Hepatocyte (in vitro differentiated cells): ENCODE measurements around the gene MEF2C. TPM values are rescaled to one million over a fixed set of nuclear protein-coding genes. Genes with fewer than 3 reads are reported as not detected.

Experiments
- DNase-seq: peaks from one replicate; pipeline ENCODE4 v3.0.0-alpha.2; 2016; ENCODE audit warnings: low spot score
- H2AFZ ChIP-seq: fragments of 200-600 bp; sonication (generic); 2 replicates; pipeline ENCODE4 v1.6.0; 2016; ENCODE audit warnings: antibody characterized with exemption, mild to moderate bottlenecking
- H3K27ac ChIP-seq: fragments of 200-600 bp; sonication (generic); 2 replicates; pipeline ENCODE4 v1.5.1; 2016; ENCODE audit warnings: mild to moderate bottlenecking
- H3K27me3 ChIP-seq: fragments of 200-600 bp; sonication (generic); 2 replicates; pipeline ENCODE4 v1.6.1; 2016
- H3K36me3 ChIP-seq: fragments of 200-600 bp; sonication (generic); replicated peaks from 2 replicates; pipeline ENCODE4 v1.5.1; 2016; ENCODE audit warnings: low read depth; ENCODE audit not compliant: insufficient read depth
- H3K4me1 ChIP-seq: fragments of 200-600 bp; sonication (generic); 2 replicates; pipeline ENCODE4 v1.5.1; 2016; ENCODE audit warnings: mild to moderate bottlenecking, moderate library complexity; ENCODE audit not compliant: insufficient read depth
- H3K4me2 ChIP-seq: fragments of 200-600 bp; sonication (generic); 2 replicates; pipeline ENCODE4 v1.6.0; 2016
- H3K4me3 ChIP-seq: fragments of 200-600 bp; sonication (generic); 2 replicates; pipeline ENCODE4 v1.5.1; 2016; ENCODE audit warnings: mild to moderate bottlenecking
- H3K79me2 ChIP-seq: fragments of 200-600 bp; sonication (generic); 2 replicates; pipeline ENCODE4 v1.6.0; 2017; ENCODE audit warnings: mild to moderate bottlenecking
- H3K9me2 ChIP-seq: fragments of 200-600 bp; sonication (generic); replicated peaks from 2 replicates; pipeline ENCODE4 v1.6.0; 2017; ENCODE audit warnings: mild to moderate bottlenecking; ENCODE audit not compliant: insufficient read depth
- H3K9me3 ChIP-seq: fragments of 200-600 bp; sonication (generic); 2 replicates; pipeline ENCODE4 v1.5.1; 2016; ENCODE audit warnings: low read depth, mild to moderate bottlenecking
- H4K20me1 ChIP-seq: fragments of 200-600 bp; sonication (generic); 2 replicates; pipeline ENCODE4 v1.6.0; 2016; ENCODE audit warnings: mild to moderate bottlenecking; ENCODE audit not compliant: insufficient read depth, poor library complexity, severe bottlenecking
- EZH2 ChIP-seq: fragments of 200-600 bp; sonication (generic); IDR thresholded peaks from 2 replicates; pipeline ENCODE4 v1.6.1; 2016; ENCODE audit warnings: antibody characterized with exemption, mild to moderate bottlenecking, borderline replicate concordance
- EZH2phosphoT487 ChIP-seq: fragments of 200-600 bp; sonication (generic); IDR thresholded peaks from one replicate; pipeline ENCODE4 v1.6.1; 2018; ENCODE audit warnings: antibody characterized with exemption, mild to moderate bottlenecking, low read depth, moderate library complexity; ENCODE audit not compliant: unreplicated experiment, severe bottlenecking
- WGBS: methylation state at CpG from one replicate; pipeline ENCODE4 v1.1.6; 2016; ENCODE audit warnings: low lambda C conversion rate; ENCODE audit errors: missing lambda C conversion rate; 5-methylcytosine and 5-hydroxymethylcytosine counted together
- polyA plus RNA-seq: library from polyadenylated mRNA; unstranded; fragments of >200 nt; fragmentation: Nextera tagmentation; extraction: Ambion mirVana; gene quantifications from 2 replicates; pipeline ENCODE4 v1.2.1, GENCODE V29; 2016
- total RNA-seq: library from RNA; depleted of rRNA; stranded (reverse); fragments of >200 nt; gene quantifications from 2 replicates; pipeline ENCODE4 v1.2.3, GENCODE V29; 2014
- TF ChIP-seq, protein P1 (sequence below): fragments of 200-600 bp; sonication (generic); IDR thresholded peaks from 2 replicates; pipeline ENCODE4 v1.5.1; 2016; ENCODE audit warnings: antibody characterized with exemption, mild to moderate bottlenecking; ENCODE audit not compliant: poor library complexity

The MEF2C gene
- total and polyA plus RNA-seq, 2 experiments from 2014 or later: 5.9 to 14.6 TPM

DNA sequence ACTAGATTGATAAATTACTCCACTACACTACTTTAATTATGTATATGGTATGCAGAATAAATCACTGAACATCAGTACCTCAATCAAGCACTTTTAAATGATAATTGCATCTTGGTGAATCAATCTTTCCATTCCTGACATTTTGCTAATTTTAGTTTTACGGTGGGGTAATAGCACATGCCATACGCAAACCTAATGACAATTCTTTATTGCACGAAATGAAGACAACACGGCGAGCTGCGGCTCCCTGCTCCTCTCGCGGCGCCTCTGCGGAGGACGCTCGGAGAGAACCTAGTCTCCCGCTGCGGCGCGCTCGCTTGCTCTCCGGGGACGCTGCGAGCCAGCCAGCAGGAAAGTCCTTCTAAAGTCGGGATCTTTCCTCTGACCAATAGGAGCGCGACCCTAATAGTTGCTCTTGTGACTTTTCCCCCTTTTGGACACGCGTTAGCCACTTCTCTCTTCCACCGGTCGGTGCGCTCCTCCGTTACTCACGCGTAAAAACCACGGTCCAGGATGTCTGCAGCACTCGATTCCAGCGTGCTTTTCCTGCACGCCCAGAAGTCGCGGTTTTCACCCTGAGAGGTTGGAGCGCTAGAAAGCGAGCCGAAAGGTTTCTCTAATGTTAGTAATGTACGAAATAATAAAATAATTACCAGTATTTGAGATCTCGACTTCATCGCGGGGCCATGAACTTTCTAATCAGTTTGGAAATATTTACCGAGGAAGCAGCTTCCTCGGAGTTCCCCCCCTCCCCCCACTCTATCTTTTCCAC, 1.0 kb upstream of the MEF2C start:
- H3K4me1 ChIP-seq: no peaks in the 10 kb centered on the region
- 1% methylated on average over 46 of the region's 46 CpGs for WGBS
- peak overlapping the region; percentile 78 for H3K27ac ChIP-seq
- peaks cover 7% of the 10 kb centered on the region for H3K27me3 ChIP-seq
- H3K36me3 ChIP-seq: no peaks in the 10 kb centered on the region
- peak overlapping the region; percentile 66 for H2AFZ ChIP-seq
- TF ChIP-seq EZH2: no peak
- TF ChIP-seq, protein P1, sequence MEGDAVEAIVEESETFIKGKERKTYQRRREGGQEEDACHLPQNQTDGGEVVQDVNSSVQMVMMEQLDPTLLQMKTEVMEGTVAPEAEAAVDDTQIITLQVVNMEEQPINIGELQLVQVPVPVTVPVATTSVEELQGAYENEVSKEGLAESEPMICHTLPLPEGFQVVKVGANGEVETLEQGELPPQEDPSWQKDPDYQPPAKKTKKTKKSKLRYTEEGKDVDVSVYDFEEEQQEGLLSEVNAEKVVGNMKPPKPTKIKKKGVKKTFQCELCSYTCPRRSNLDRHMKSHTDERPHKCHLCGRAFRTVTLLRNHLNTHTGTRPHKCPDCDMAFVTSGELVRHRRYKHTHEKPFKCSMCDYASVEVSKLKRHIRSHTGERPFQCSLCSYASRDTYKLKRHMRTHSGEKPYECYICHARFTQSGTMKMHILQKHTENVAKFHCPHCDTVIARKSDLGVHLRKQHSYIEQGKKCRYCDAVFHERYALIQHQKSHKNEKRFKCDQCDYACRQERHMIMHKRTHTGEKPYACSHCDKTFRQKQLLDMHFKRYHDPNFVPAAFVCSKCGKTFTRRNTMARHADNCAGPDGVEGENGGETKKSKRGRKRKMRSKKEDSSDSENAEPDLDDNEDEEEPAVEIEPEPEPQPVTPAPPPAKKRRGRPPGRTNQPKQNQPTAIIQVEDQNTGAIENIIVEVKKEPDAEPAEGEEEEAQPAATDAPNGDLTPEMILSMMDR: no peak
- DNase-seq: peak; percentile 60
- H3K4me3 ChIP-seq: peak overlapping the region; percentile 74
- H4K20me1 ChIP-seq: no peaks in the 10 kb centered on the region
- no peaks in the 10 kb centered on the region for H3K9me2 ChIP-seq
- peak overlapping the region; percentile 86 for H3K4me2 ChIP-seq
- H3K9me3 ChIP-seq: no peaks in the 10 kb centered on the region
- H3K79me2 ChIP-seq: no peaks in the 10 kb centered on the region

DNA sequence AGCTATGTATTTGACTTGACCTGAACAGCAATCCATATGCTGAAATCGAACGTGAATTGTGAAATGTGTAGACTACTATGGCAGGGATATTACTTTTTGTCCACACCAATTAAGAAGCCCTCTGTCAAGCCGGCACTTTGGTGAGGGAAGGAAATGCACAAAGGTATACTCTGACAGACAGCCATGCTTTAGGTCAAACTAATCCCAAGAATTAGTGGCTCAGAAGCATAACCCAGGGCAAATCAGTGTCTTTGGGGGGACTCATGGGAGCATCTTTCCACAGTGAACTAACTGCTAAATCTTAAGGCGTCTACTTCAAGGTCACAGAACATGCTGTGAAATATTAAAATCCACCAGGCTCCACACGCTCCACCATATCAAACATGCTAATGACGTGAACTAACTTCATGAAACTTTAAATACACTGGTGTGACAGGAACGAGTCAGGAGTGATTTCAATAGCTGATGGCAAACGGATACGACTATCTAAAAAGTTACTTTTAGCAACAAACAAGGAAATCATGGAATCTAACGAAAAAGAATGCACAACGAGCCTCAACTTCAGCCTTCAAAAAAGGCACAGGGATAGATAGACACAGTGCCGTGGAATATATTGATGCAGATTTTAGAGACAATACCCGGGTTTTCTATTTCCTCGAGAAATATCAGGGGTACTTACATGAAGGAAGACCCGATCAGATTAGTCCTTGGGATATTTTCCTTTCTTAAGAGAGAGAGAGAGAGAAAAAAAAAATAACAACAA, 527 bp downstream of the MEF2C start:
- Histone ChIP-seq H3K79me2 (no peaks in the 10 kb centered on the region), H3K4me3 (peak overlapping the region; percentile 74), H3K4me2 (peak overlapping the region; percentile 86), H3K27ac (peak overlapping the region; percentile 78), H2AFZ (peak overlapping the region; percentile 66), H3K9me3 (no peaks in the 10 kb centered on the region), H3K27me3 (no peaks in the 10 kb centered on the region), H3K4me1 (no peaks in the 10 kb centered on the region), H3K36me3 (no peaks in the 10 kb centered on the region), H4K20me1 (no peaks in the 10 kb centered on the region), H3K9me2 (no peaks in the 10 kb centered on the region)
- TF ChIP-seq EZH2phosphoT487: no peak
- TF ChIP-seq EZH2: no peak
- TF ChIP-seq, protein P1: no peak
- 15% methylated on average over 15 of the region's 15 CpGs for WGBS
- no peak for DNase-seq

DNA sequence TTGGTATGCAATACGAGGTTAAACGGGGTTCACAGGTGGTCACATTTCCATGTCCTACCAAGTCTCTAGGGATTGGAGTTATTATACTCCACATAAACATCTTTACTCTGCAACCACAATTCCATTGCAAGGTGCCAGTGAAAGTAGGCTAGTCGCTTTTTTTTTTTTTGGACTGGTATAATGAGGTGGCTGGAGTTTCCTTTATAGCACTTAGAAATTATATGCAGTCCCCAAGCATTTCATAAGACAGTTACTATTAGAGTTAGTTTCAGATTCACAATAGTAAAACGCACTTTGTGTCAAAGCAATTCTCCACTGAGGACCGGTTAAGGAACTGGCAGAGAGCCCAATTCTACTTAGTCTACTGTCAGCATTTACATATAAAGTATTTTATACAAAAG, 1.4 kb downstream of the MEF2C start:
- no peaks in the 10 kb centered on the region for H3K4me1 ChIP-seq
- H3K9me2 ChIP-seq: no peaks in the 10 kb centered on the region
- TF ChIP-seq EZH2: no peak
- TF ChIP-seq, protein P1: no peak
- no peak for TF ChIP-seq EZH2phosphoT487
- H3K4me2 ChIP-seq: peak overlapping the region; percentile 86
- no peaks in the 10 kb centered on the region for H4K20me1 ChIP-seq
- H3K4me3 ChIP-seq: peak overlapping the region; percentile 74
- H3K79me2 ChIP-seq: no peaks in the 10 kb centered on the region
- 62% methylated on average over 5 of the region's 5 CpGs for WGBS
- no peak overlapping the region for H2AFZ ChIP-seq
- no peak for DNase-seq
- no peaks in the 10 kb centered on the region for H3K27me3 ChIP-seq
- H3K27ac ChIP-seq: no peak overlapping the region
- H3K36me3 ChIP-seq: no peaks in the 10 kb centered on the region
- no peaks in the 10 kb centered on the region for H3K9me3 ChIP-seq
